ENCODE data around the gene WIF1. TPM values are rescaled to one million over a fixed set of nuclear protein-coding genes. Genes with fewer than 3 reads are reported as not detected.

Gene WIF1
- total and polyA plus RNA-seq, 10 donors, result 0.04 TPM; not detected in 9

DNA sequence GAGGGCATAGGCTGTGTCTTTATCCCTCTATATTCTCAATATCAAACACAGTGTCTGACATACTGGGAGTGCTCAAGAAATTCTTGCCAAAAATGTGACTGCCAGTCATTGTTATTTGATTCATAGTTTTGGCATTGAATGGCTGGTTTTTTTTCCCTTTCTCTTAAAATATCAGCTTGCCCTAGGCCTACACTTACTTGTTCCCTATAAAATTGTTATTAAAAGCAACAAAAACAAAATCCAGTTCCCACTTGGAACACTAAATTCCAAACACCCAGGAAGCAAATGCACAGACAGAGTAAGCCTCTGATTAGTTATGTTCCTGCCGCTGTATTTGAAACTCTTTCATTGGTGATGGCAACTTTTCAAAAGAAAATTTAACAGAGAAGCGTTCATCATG, 110.7 kb downstream of the WIF1 start:
- no peaks in the 10 kb centered on the region for H3K36me3 ChIP-seq
- 76 to 87% (median 82%) methylated on average over 2 of the region's 2 CpGs for WGBS, 5 donors
- TF ChIP-seq POLR2A (IDR thresholded peaks at IDR 0.05) (no peak), POLR2AphosphoS5 (IDR thresholded peaks at IDR 0.05) (no peak)
- TF ChIP-seq, protein P1, sequence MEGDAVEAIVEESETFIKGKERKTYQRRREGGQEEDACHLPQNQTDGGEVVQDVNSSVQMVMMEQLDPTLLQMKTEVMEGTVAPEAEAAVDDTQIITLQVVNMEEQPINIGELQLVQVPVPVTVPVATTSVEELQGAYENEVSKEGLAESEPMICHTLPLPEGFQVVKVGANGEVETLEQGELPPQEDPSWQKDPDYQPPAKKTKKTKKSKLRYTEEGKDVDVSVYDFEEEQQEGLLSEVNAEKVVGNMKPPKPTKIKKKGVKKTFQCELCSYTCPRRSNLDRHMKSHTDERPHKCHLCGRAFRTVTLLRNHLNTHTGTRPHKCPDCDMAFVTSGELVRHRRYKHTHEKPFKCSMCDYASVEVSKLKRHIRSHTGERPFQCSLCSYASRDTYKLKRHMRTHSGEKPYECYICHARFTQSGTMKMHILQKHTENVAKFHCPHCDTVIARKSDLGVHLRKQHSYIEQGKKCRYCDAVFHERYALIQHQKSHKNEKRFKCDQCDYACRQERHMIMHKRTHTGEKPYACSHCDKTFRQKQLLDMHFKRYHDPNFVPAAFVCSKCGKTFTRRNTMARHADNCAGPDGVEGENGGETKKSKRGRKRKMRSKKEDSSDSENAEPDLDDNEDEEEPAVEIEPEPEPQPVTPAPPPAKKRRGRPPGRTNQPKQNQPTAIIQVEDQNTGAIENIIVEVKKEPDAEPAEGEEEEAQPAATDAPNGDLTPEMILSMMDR (IDR thresholded peaks at IDR 0.05 in 8 of 11, conservative IDR thresholded peaks at IDR 0.05 in 3 of 11), result no peak

DNA sequence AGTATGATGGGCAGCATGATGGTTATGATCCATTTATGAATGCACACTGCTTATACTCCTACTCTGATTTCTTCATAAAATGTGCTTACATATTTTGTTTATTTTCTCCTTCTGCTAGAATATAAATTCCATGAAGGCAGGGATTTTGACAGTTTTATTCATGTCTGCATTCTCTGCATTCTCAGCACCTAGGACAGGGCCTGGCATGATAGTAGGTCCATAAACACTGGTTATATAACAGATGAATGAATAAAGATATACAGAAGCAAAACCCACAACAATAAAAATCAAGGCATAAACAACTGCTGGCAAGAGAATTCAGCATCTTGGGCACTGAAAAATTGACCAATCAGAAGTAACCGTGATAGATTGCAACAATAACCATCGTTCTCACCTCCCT, 115.4 kb downstream of the WIF1 start:
- H3K36me3 ChIP-seq, result no peaks in the 10 kb centered on the region
- H3K4me1 ChIP-seq, result no peaks in the 10 kb centered on the region
- no peak overlapping the region for H3K4me3 ChIP-seq
- TF ChIP-seq, protein P1 (IDR thresholded peaks at IDR 0.05 in 8 of 11, conservative IDR thresholded peaks at IDR 0.05 in 3 of 11), result no peak
- TF ChIP-seq POLR2A (IDR thresholded peaks at IDR 0.05), result no peak
- TF ChIP-seq POLR2AphosphoS5 (IDR thresholded peaks at IDR 0.05), result no peak
- H3K27ac ChIP-seq, result no peak overlapping the region
- 89 to 98% (median 95%) methylated on average over 2 of the region's 2 CpGs for WGBS, 5 donors
- intact Hi-C loops (cut with DNase I; ENCODE audit: low total_unique reads), result no loop called here
- no peak for DNase-seq
- H3K9me3 ChIP-seq, result no peaks in the 10 kb centered on the region
- H3K27me3 ChIP-seq (replicated peaks in 1 of 7), result peaks cover 0 to 4% (median 0%) of the 10 kb centered on the region in 7 donors

More for the DNA sequence above, 110.7 kb downstream of the WIF1 start:
- Histone ChIP-seq H3K27ac (no peak overlapping the region), H3K27me3 (replicated peaks in 1 of 7) (peaks cover 0 to 4% (median 0%) of the 10 kb centered on the region in 7 donors), H3K4me3 (no peak overlapping the region), H3K9me3 (no peaks in the 10 kb centered on the region), H3K4me1 (no peaks in the 10 kb centered on the region)
- DNase-seq, result no peak
- intact Hi-C loops (cut with DNase I; ENCODE audit: low total_unique reads), result no loop called here

DNA sequence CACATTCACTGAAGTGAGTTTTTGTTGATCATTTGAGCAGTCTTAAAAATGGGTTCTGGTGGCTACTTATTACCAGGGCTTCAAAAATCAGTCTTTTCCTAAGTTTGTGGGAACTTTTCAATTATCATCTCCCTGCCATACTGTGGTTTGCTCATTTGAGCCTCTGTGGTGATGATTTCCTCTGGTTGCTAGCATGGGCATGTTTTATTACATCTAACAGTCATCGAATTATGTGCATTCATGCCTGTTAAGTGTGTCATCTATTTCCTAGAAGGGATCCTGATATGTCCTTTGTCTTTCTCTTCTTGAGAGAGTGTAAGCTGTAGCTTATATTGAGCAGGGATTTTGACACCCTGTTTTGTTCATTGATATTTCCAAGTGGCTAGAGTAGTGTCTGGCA, 116.8 kb downstream of the WIF1 start:
- Histone ChIP-seq H3K36me3 (no peaks in the 10 kb centered on the region), H3K27me3 (replicated peaks in 1 of 7) (peaks cover 0 to 12% (median 0%) of the 10 kb centered on the region in 7 donors), H3K27ac (no peak overlapping the region), H3K4me3 (no peak overlapping the region), H3K4me1 (no peaks in the 10 kb centered on the region), H3K9me3 (no peaks in the 10 kb centered on the region)
- intact Hi-C loops (cut with DNase I; ENCODE audit: low total_unique reads), result no loop called here
- 63 to 77% (median 72%) methylated on average over 1 of the region's 1 CpG for WGBS, 5 donors
- no peak for TF ChIP-seq POLR2AphosphoS5 (IDR thresholded peaks at IDR 0.05)
- DNase-seq, result no peak

Small RNAs within 50 kb of the gene (small RNA-seq; reads per million reads assigned to genes)
- gene RNU6-166P, result 0 reads per million in 4 donors

Other genes starting within 250 kb of the WIF1 start
- gene LEMD3, start 48.3 kb upstream of the WIF1 start, total RNA-seq, result 10 to 100 TPM; 40.4 to 58.9 (median 42.5) TPM
- gene LEMD3, start 48.3 kb upstream of the WIF1 start, polyA plus RNA-seq, result 10 to 100 TPM in 2 of 3 donors, 1 to 10 TPM in 1; 9.6 to 15.3 (median 11.9) TPM
- gene MSRB3, start 157.4 kb upstream of the WIF1 start, total RNA-seq, result 10 to 100 TPM; 11.1 to 64.4 (median 23.4) TPM
- gene MSRB3, start 157.4 kb upstream of the WIF1 start, polyA plus RNA-seq, result 1 to 10 TPM; 4.3 to 6.6 (median 4.5) TPM

All from spleen (tissue), 11 donors.